ENCODE results near the gene FECH. TPM values are rescaled to one million over a fixed set of nuclear protein-coding genes. Genes with fewer than 3 reads are reported as not detected.
A peak's percentile ranks its signal among the peaks of the same experiment; 100 is the strongest.

Gene FECH
- total RNA-seq, 4 donors from 2014 or later, result 20.3 to 137 (median 30.7) TPM

DNA sequence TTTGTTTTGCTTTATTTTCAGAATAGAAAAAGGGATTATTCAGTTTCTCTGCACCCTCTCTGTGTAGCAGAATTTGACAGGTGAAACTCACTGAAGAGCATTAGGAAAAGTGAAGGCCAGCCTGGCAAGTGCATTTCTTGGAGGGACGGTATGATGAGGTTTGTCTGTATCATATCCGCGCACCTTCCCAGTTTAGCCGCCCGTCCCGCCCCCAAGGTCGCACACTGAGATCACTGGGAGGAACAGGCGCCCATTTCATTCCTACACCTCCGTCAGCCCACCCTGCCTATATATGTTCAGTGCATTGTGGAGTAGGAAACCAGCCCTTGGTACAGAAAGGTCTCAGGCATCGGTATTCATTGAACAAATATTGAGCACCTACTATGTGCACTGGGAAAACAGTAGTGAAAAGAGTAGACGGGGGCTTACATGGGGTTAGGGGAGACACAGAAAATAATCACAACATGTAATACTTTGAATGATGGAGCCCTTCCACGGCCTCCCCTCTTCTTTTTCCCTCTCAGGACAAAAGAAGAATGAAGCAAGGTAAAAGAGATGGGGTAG, 678 bp upstream of the FECH start:
- TF ChIP-seq, protein P1, sequence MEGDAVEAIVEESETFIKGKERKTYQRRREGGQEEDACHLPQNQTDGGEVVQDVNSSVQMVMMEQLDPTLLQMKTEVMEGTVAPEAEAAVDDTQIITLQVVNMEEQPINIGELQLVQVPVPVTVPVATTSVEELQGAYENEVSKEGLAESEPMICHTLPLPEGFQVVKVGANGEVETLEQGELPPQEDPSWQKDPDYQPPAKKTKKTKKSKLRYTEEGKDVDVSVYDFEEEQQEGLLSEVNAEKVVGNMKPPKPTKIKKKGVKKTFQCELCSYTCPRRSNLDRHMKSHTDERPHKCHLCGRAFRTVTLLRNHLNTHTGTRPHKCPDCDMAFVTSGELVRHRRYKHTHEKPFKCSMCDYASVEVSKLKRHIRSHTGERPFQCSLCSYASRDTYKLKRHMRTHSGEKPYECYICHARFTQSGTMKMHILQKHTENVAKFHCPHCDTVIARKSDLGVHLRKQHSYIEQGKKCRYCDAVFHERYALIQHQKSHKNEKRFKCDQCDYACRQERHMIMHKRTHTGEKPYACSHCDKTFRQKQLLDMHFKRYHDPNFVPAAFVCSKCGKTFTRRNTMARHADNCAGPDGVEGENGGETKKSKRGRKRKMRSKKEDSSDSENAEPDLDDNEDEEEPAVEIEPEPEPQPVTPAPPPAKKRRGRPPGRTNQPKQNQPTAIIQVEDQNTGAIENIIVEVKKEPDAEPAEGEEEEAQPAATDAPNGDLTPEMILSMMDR (IDR thresholded peaks at IDR 0.05), result no peak
- TF ChIP-seq POLR2A (IDR thresholded peaks at IDR 0.05), result no peak
- intact Hi-C loops (cut with DNase I; ENCODE audit: low total_unique reads), result no loop called here
- no peak for DNase-seq
- peaks cover 0 to 6% of the 10 kb centered on the region in 2 donors for H3K4me1 ChIP-seq
- peak overlapping the region; percentile 87 to 92 for H3K27ac ChIP-seq
- H3K36me3 ChIP-seq, result no peaks in the 10 kb centered on the region
- H3K4me3 ChIP-seq, result peak overlapping the region; percentile 54 to 75
- no peaks in the 10 kb centered on the region for H3K9me3 ChIP-seq
- H3K27me3 ChIP-seq, result no peaks in the 10 kb centered on the region

DNA sequence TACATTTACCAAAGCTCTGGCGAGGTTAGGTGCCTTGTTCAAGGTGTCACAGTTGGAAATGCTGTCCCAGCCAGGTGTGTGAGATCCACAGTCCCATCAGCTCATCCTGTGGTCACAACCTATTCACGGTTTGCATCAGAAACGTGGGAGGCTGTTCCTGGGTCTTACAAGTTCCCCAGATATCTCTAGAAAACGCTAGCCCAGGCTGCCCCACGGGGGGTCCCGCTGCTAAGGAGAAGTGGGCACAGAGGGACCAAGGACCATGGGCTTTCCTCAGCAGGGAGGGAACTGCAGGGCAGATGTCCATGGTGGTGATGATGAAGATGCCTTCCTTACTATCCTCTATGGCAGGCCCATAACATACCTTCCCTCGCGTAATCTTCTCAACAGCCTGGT, 649 bp downstream of the FECH start:
- no peaks in the 10 kb centered on the region for H3K27me3 ChIP-seq
- H3K4me1 ChIP-seq, result peaks cover 0 to 6% of the 10 kb centered on the region in 2 donors
- H3K36me3 ChIP-seq, result no peaks in the 10 kb centered on the region
- intact Hi-C loops (cut with DNase I; ENCODE audit: low total_unique reads), result no loop called here
- no peak for TF ChIP-seq POLR2A (IDR thresholded peaks at IDR 0.05)
- TF ChIP-seq, protein P1 (IDR thresholded peaks at IDR 0.05), result no peak
- DNase-seq, result no peak
- no peaks in the 10 kb centered on the region for H3K9me3 ChIP-seq
- H3K27ac ChIP-seq, result peak overlapping the region; percentile 87 to 92
- H3K4me3 ChIP-seq, result peak overlapping the region; percentile 54 to 75

GRCh38 chr18:57585421-57585820, 1.1 kb downstream of the FECH start:
- H3K4me3 ChIP-seq, result peak overlapping the region; percentile 54 to 75
- intact Hi-C loops (cut with DNase I; ENCODE audit: low total_unique reads), result no loop called here
- H3K27me3 ChIP-seq, result no peaks in the 10 kb centered on the region
- no peaks in the 10 kb centered on the region for H3K36me3 ChIP-seq
- DNase-seq, result no peak
- H3K4me1 ChIP-seq, result peaks cover 0 to 6% of the 10 kb centered on the region in 2 donors
- no peak for TF ChIP-seq POLR2A (IDR thresholded peaks at IDR 0.05)
- TF ChIP-seq, protein P1 (IDR thresholded peaks at IDR 0.05), result no peak
- no peaks in the 10 kb centered on the region for H3K9me3 ChIP-seq
- peak overlapping the region in 1 of 2 donors; percentile 87 for H3K27ac ChIP-seq

DNA sequence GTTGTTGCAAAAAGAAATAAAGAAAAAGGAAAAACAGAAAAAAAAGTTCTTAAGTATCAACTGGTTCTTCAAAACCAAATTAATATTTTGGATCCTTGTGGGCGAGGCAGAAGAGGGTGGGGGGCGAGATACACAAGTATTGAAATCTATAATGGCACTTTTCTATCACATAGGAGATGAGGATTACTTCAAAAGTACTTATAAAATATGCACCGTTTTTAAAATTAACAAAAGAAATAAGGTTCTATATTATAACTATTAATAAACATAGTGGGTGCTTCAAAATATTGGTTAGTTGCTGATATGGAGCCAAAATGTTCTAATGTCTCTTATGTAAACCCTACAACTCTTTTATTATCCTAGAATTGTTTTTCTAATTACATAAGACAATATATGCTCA, 2.1 kb downstream of the FECH start:
- no peaks in the 10 kb centered on the region for H3K9me3 ChIP-seq
- H3K36me3 ChIP-seq, result no peaks in the 10 kb centered on the region
- TF ChIP-seq, protein P1 (IDR thresholded peaks at IDR 0.05), result no peak
- TF ChIP-seq POLR2A (IDR thresholded peaks at IDR 0.05), result no peak
- DNase-seq, result no peak
- H3K27ac ChIP-seq, result no peak overlapping the region
- H3K4me1 ChIP-seq, result peaks cover 0 to 6% of the 10 kb centered on the region in 2 donors
- no peaks in the 10 kb centered on the region for H3K27me3 ChIP-seq
- intact Hi-C loops (cut with DNase I; ENCODE audit: low total_unique reads), result no loop called here
- no peak overlapping the region for H3K4me3 ChIP-seq

- Histone ChIP-seq H3K27ac (no peak overlapping the region), H3K27me3 (no peaks in the 10 kb centered on the region), H3K4me1 (peaks cover 0 to 6% of the 10 kb centered on the region in 2 donors), H3K36me3 (no peaks in the 10 kb centered on the region), H3K9me3 (no peaks in the 10 kb centered on the region), H3K4me3 (no peak overlapping the region)
- TF ChIP-seq, protein P1 (IDR thresholded peaks at IDR 0.05), result no peak
- TF ChIP-seq POLR2A (IDR thresholded peaks at IDR 0.05), result no peak
- intact Hi-C loops (cut with DNase I; ENCODE audit: low total_unique reads), result no loop called here
- DNase-seq, result no peak
These were observed 3.1 kb downstream of the FECH start for GRCh38 chr18:57583297-57583835.
